Left colon (tissue), 2 donors: ENCODE measurements around the gene DSCAML1. TPM values are rescaled to one million over a fixed set of nuclear protein-coding genes. Genes with fewer than 3 reads are reported as not detected.

Source experiments
- ATAC-seq: fragments of 200-7000 bp; cut with Tn5 transposase; one replicate; pipeline ENCODE4 v1.9.1; 2020; ENCODE audit warnings: mild to moderate bottlenecking, moderate library complexity
- DNase-seq, 2 donors: peaks; one replicate each; pipeline ENCODE4 v3.0.0-alpha.2; 2020
- intact Hi-C, 2 donors: fragments of 100-400 bp; cut with DNase I in 1 of 2; cut with micrococcal nuclease in 1 of 2; formaldehyde crosslinking; loops; one replicate each; pipeline versions ENCODE4 v1.11.2 to v1.14.0; 2022; cut with DNase I, micrococcal nuclease
- total RNA-seq, 2 donors: library from RNA; stranded (reverse); fragmentation: NEBNext Ultra II Directional; extraction: Animal tissue kit (Norgen Biotek cat#: 25700); gene quantifications; one replicate each; pipeline ENCODE4 v1.2.1, GENCODE V29; 2021
- donor health status: DM: no; HTN: no; CAD: no.
- donor health status: DM: yes; HTN: yes; CAD: no.

Gene DSCAML1
- total RNA-seq, 2 donors from 2014 or later, result 3.6 to 8.6 TPM

GRCh38 chr11:117538263-117539135 is 258.5 kb downstream of the DSCAML1 start:
- ATAC-seq, result no peak
- no peak for DNase-seq
- intact Hi-C loops, result no loop called here

- ATAC-seq (no peak), DNase-seq (no peak)
- intact Hi-C loops, result no loop called here
Observed at GRCh38 chr11:117535850-117536411, 261.1 kb downstream of the DSCAML1 start.

GRCh38 chr11:117535201-117535849 is 261.7 kb downstream of the DSCAML1 start:
- DNase-seq (peak; percentile 39 to 64), ATAC-seq (peak; percentile 91)
- intact Hi-C loops, result no loop called here

DNA sequence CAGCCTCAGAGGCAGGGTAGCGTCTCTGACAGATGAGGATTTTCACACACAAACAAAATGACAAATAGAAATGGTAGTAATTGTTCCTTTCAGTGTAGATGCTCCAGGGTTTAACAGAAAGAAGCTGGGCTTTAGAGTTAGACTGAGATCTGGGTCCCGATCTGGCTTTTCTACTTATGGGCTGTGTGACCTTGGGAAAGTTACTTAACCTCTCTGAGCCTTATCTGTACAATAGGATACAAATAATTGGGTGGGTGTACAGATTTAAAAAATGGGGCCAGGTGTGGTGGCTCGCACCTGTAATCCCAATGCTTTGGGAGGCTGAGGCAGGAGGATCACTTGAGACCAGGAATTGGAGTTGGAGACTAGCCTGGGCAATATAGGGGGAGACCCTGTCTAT is 264.4 kb downstream of the DSCAML1 start:
- ATAC-seq (no peak), DNase-seq (no peak)
- intact Hi-C loops, result no loop called here

DNA sequence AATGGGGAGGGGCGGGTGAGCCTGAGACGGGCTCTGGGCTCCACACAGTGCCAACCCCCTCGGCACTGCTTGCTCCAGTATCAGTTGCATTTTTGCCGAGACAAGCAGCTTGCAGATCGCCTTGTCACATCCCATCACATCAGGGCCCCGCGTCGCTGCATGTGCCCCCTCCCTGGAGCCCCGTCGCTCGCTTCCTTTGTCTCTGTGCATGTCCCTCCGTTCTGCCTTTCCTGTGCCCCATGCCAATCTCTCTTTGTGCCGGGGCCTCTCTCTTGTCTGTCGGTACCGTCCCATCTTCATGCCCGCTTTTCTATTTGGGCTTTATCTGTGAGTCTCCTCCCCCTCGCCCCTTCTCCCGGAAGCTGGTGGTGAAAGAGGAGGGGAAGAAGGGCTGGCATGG is 267.2 kb downstream of the DSCAML1 start:
- DNase-seq, result no peak
- ATAC-seq, result no peak
- intact Hi-C loops, result no loop called here

- DNase-seq (no peak), ATAC-seq (no peak)
- intact Hi-C loops, result no loop called here
Observed at GRCh38 chr11:117528097-117528721, 268.8 kb downstream of the DSCAML1 start.

- DNase-seq (no peak), ATAC-seq (no peak)
- intact Hi-C loops, result no loop called here
Observed at GRCh38 chr11:117527271-117527670, 269.7 kb downstream of the DSCAML1 start.

GRCh38 chr11:117525866-117526542 is 271.0 kb downstream of the DSCAML1 start:
- DNase-seq (no peak), ATAC-seq (no peak)
- intact Hi-C loops, result no loop called here

DNA sequence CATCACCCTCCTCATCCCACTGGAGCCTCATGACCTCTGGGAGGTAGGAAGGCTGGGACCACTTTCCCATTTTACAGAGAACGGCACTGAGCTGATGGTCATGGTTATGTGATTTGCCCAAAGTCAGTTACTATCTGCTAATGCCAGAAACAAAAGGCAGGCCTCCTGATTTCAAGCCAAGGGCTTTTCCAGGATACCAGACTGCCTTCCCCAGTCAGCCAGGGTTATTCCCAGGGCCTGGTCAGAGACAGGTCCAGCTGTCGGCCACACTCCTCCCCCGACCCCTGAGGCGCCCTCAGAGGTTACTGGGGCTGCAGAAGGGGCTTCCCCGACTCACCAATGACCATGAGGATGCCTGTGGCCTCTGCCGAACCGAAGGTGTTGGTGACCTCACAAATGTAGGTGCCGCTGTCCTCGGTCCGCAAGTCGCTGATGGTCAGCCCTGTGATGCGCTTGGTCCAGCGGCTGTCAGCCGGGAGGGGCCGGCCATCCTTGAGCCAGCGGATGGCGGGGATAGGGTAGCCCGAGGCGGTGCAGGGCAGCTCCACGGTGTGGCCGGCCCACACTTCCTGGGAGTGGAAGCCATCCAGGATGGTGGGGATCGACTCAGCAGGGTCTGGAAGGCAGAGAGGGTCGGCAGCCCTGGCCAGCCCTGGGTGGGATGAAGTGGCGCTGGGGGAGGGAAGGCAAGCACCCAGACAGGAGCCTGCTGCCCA is 272.4 kb downstream of the DSCAML1 start:
- intact Hi-C loops, result no loop called here
- DNase-seq, result no peak
- ATAC-seq, result no peak

- DNase-seq (no peak), ATAC-seq (no peak)
- intact Hi-C loops, result no loop called here
Observed at GRCh38 chr11:117523680-117524079, 273.3 kb downstream of the DSCAML1 start.

DNA sequence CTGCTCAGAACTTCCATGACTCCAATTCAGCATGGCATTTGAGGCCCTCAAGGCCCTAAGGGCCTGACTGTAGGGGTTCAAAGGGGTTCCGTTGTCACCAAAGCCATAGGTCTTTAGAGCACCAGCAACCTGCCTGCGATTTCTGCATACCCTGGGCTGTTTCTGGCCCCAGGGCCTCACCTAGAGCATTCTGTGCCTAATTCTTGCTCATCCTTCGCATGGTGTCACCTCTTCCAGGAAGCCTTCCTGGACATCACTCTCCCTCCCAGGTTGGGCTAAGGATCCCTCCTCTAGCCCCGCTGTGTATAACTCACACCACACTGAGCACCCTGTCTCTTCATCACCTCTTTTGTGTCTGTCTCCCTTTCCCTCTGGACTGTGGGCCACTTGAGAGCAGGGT is 275.0 kb downstream of the DSCAML1 start:
- ATAC-seq (no peak), DNase-seq (no peak)
- intact Hi-C loops, result no loop called here

DNA sequence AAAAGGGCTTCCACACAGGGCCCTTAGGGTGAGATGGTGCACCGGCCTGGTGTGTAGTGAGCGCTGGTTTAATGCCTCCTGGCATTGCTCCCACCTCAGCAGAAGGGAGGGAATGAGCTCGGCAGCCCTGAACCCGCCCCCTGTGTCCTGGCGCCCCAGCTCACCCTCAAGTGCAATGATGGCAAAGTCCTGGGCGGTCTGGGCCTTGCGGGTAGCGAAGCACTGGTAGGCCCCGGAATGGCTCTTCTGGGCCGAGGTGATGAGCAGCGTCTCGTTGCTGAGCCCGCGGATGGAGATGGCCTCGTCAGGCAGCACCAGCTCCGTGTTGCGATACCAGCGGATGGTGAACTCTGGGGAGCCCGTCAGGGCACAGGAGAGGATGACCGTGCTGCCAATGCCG is 276.1 kb downstream of the DSCAML1 start:
- intact Hi-C loops, result no loop called here
- ATAC-seq (no peak), DNase-seq (no peak)

DNA sequence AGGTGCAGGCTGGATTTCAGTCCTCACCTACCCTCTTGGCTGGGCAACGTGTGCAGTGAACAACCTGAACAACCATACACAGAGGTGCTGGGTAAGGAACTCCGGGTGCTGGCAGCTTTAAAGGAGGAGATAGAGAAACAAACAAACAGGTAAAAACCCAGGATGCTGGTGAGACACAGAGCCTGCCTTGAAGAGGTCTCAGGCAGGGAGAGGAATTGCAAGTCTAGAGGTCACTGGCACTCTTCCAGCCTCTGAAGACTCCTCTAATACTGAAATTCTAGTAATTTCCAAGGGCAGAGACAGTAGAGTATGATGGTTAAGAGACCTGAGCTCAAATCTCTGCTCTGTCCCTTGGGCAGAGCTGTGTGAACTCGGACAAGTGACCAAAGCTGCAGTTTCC is 276.8 kb downstream of the DSCAML1 start:
- peak; percentile 17 for ATAC-seq
- intact Hi-C loops, result no loop called here
- no peak for DNase-seq

GRCh38 chr11:117519590-117519989 is 277.4 kb downstream of the DSCAML1 start:
- DNase-seq (no peak), ATAC-seq (peak; percentile 29)
- intact Hi-C loops, result no loop called here

DNA sequence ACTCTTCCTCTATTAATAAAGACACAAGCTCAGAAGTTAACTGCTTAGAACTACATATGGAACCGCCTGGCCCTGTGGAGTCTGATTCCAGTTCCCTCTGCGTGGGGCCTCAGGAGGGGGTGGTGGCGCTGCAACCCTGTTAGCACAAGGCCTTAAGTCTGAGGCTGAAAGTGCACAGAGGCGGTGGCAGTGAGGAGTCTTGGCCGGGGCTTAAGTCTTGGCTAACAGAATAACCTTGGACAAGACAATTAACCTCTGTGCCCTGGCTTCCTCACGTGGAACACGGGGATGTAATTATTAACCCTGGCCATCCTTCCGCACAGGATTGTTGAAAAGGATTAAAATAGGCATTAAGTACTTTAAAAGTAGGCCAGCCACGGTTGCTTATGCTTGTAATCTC is 277.8 kb downstream of the DSCAML1 start:
- DNase-seq (peak in 1 of 2 donors; percentile 15), ATAC-seq (peak; percentile 65)
- intact Hi-C loops, result no loop called here

DNA sequence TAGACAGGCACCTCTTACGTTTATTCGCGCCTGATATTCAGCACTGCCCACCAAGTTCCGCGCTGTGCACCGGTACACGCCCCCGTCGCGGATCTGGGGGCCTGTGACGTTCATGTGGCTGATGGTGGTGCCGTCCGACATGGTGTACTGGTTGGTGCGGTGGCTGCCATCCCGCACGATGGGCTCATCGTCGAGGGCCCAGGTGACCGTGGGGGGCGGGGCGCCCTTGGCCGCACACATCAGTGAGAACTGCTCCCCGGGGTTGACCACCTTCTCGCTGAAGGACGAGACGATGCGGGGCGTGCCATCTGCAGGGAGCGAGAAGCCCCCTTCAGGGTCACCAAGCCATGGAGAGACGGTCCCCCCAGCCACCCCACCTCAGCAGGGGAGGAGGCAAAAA is 278.6 kb downstream of the DSCAML1 start:
- intact Hi-C loops, result no loop called here
- ATAC-seq, result no peak
- no peak for DNase-seq

DNA sequence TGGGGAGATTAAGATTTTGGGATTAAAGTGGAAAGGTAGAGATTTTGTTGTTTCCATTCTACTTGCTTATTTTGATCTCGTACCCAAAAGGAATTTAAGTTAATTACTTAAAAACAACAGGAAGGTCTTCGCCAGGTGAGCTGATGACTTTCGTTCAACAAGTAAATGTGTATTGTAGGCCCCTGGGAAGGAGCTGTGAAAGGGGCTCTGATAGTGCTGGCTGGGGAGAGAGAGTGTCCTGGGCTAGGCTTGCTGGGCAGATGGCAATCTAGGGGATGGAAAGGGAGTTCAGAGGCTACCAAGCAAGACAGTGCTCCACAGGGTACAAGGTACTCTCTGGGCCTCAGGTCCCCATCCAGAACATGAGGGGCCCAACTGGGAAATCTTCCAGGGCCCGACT is 279.9 kb downstream of the DSCAML1 start:
- DNase-seq, result no peak
- intact Hi-C loops, result no loop called here
- no peak for ATAC-seq

- intact Hi-C loops, result no loop called here
- no peak for DNase-seq
- ATAC-seq, result no peak
Observed at GRCh38 chr11:117515892-117516787, 280.9 kb downstream of the DSCAML1 start.
